GM23338 (cell line): ENCODE data around the gene ADAMTS5.

Experiments used
- CREB1 ChIP-seq: fragments of 250-450 bp; sonication (Bioruptor Pico); IDR thresholded peaks from 2 replicates; pipeline ENCODE4 v1.5.0; 2020; ENCODE audit warnings: low read depth, mild to moderate bottlenecking, moderate library complexity
- CTCF ChIP-seq, 2 experiments: fragments of 200-600 bp in 1 of 2; sonication (generic) in 1 of 2; conservative IDR thresholded peaks; 2 replicates each; pipeline versions ENCODE4 v1.5.1 to v1.6.1; 2016 to 2017; ENCODE audit warnings: antibody characterized with exemption in 2 of 2, low read depth in 2 of 2, mild to moderate bottlenecking in 2 of 2, moderate library complexity in 1 of 2
- EZH2 ChIP-seq: fragments of 200-600 bp; sonication (generic); IDR thresholded peaks from one replicate; pipeline ENCODE4 v1.8.0; 2017; ENCODE audit warnings: antibody characterized with exemption, mild to moderate bottlenecking, low read depth; ENCODE audit not compliant: unreplicated experiment
- EZH2phosphoT487 ChIP-seq: fragments of 200-600 bp; sonication (generic); IDR thresholded peaks from one replicate; pipeline ENCODE4 v1.8.1; 2018; ENCODE audit warnings: antibody characterized with exemption; ENCODE audit not compliant: unreplicated experiment
- JUNB ChIP-seq: IDR thresholded peaks from one replicate; pipeline ENCODE4 v1.6.1; 2016; ENCODE audit warnings: antibody characterized with exemption; ENCODE audit not compliant: unreplicated experiment
- NANOG ChIP-seq: IDR thresholded peaks from 2 replicates; pipeline ENCODE4 v1.6.1; 2016; ENCODE audit warnings: antibody characterized with exemption, borderline replicate concordance
- POLR2AphosphoS5 ChIP-seq: IDR thresholded peaks from 2 replicates; pipeline ENCODE4 v1.6.1; 2016; ENCODE audit warnings: antibody characterized with exemption, low read depth
- REST ChIP-seq: IDR thresholded peaks from one replicate; pipeline ENCODE4 v1.6.1; 2018; ENCODE audit warnings: antibody characterized with exemption; ENCODE audit not compliant: unreplicated experiment

GRCh38 chr21:26967062-26967913 is at the start of gene ADAMTS5:
- TF ChIP-seq NANOG (no peak), CTCF (conservative IDR thresholded peaks at IDR 0.05; ENCODE audit: low read depth in 2 of 2) (no peak), CREB1 (no peak), POLR2AphosphoS5 (no peak), EZH2 (no peak), JUNB (no peak), REST (no peak), EZH2phosphoT487 (no peak)
